GM12878 (cell line): ENCODE measurements around the gene ADH6. TPM values are rescaled to one million over a fixed set of nuclear protein-coding genes. Genes with fewer than 3 reads are reported as not detected.

Experiments
- ATAC-seq: fragments of 200-7000 bp; cut with Tn5 transposase; 3 replicates; pipeline ENCODE4 v1.9.1; 2020; ENCODE audit warnings: mild to moderate bottlenecking, moderate library complexity
- BruUV-seq: library from RNA; stranded (reverse); fragments of 400-500 nt; replicated peaks from 2 replicates; lab custom pipeline; 2021; lab: Mats Ljungman, UMichigan
- CTCF ChIA-PET: fragments of 300-600 bp; sonication (Branson Sonifier 250); formaldehyde crosslinking; extraction: SDS; loops from one replicate; lab custom pipeline; 2021; ENCODE audit warnings: inconsistent platforms; lab: Yijun Ruan, JAX
- POLR2A ChIA-PET: fragments of 350-600 bp; formaldehyde crosslinking; extraction: SDS; loops from one replicate; lab custom pipeline; 2021; ENCODE audit warnings: inconsistent platforms; lab: Charles Lee
- RAD21 ChIA-PET: fragments of 300-600 bp; sonication (Branson Sonifier 250); formaldehyde crosslinking; loops from one replicate; lab custom pipeline; 2023; ENCODE audit warnings: antibody characterized with exemption; ENCODE audit not compliant: unreplicated experiment; lab: Charles Lee
- SMC1A ChIA-PET: fragments of 300-600 bp; sonication (Branson Sonifier 250); formaldehyde crosslinking; loops from one replicate; lab custom pipeline; 2023; ENCODE audit not compliant: unreplicated experiment, uncharacterized antibody; lab: Charles Lee
- DNase-seq: peaks from one replicate; pipeline ENCODE4 v3.0.0-alpha.2; 2011; ENCODE audit warnings: low read depth, low spot score
- FAIRE-seq: peaks from 3 replicates; lab custom pipeline; 2011; peaks lifted over from hg19 to GRCh38; lab: Jason Lieb, UNC
- H2AFZ ChIP-seq: 2 replicates; pipeline ENCODE4 v1.6.0; 2011; ENCODE audit warnings: low read depth, low read length, control low read depth; ENCODE audit not compliant: control insufficient read depth
- H3K27ac ChIP-seq: 2 replicates; pipeline ENCODE4 v1.5.1; 2011; ENCODE audit warnings: control low read depth; ENCODE audit not compliant: control insufficient read depth, insufficient read depth
- H3K27me3 ChIP-seq, 2 experiments: replicated peaks in 1 of 2; 2 replicates each; pipeline versions ENCODE4 v1.6.0 to v1.6.1; 2011; ENCODE audit warnings: low read length in 1 of 2; ENCODE audit not compliant: control insufficient read depth in 2 of 2, insufficient read depth in 2 of 2
- H3K36me3 ChIP-seq, 2 experiments: 2 replicates each; pipeline ENCODE4 v1.5.1; 2011; ENCODE audit warnings: low read length in 1 of 2; ENCODE audit not compliant: control insufficient read depth in 2 of 2, insufficient read depth in 2 of 2
- H3K4me1 ChIP-seq: 2 replicates; pipeline ENCODE4 v1.6.1; 2011; ENCODE audit warnings: mild to moderate bottlenecking, low read length, moderate library complexity, mixed read lengths; ENCODE audit not compliant: control insufficient read depth, insufficient read depth
- H3K4me2 ChIP-seq: 2 replicates; pipeline ENCODE4 v1.6.0; 2011; ENCODE audit warnings: control low read depth; ENCODE audit not compliant: control insufficient read depth, insufficient read depth
- H3K4me3 ChIP-seq: fragments of 200-600 bp; sonication (generic); 2 replicates; pipeline ENCODE4 v1.5.1; 2016
- H3K79me2 ChIP-seq: 2 replicates; pipeline ENCODE4 v1.6.0; 2011; ENCODE audit warnings: low read length; ENCODE audit not compliant: control insufficient read depth, insufficient read depth
- H3K9ac ChIP-seq: 2 replicates; pipeline ENCODE4 v1.8.0; 2011; ENCODE audit warnings: low read length, control low read depth, mixed read lengths; ENCODE audit not compliant: control insufficient read depth, insufficient read depth
- H3K9me3 ChIP-seq: replicated peaks from 3 replicates; pipeline ENCODE4 v1.5.1; 2011; ENCODE audit warnings: mild to moderate bottlenecking, low read length; ENCODE audit not compliant: control insufficient read depth, insufficient read depth
- H4K20me1 ChIP-seq: 2 replicates; pipeline ENCODE4 v1.6.0; 2011; ENCODE audit not compliant: control insufficient read depth, insufficient read depth
- ATF7 ChIP-seq: fragments of 450-650 bp; IDR thresholded peaks from 2 replicates; pipeline ENCODE4 v1.6.1; 2016; ENCODE audit warnings: low read depth, mild to moderate bottlenecking
- BACH1 ChIP-seq: fragments of 450-650 bp; IDR thresholded peaks from 2 replicates; pipeline ENCODE4 v1.6.1; 2017; ENCODE audit warnings: mild to moderate bottlenecking, borderline replicate concordance
- ESRRA ChIP-seq: IDR thresholded peaks from 2 replicates; pipeline ENCODE4 v1.6.1; 2012; ENCODE audit warnings: mild to moderate bottlenecking, low read length, improper control_type of control experiment
- HDGF ChIP-seq: fragments of 450-650 bp; IDR thresholded peaks from 2 replicates; pipeline ENCODE4 v1.6.1; 2016; ENCODE audit warnings: antibody characterized with exemption
- JUNB ChIP-seq: IDR thresholded peaks from 2 replicates; pipeline ENCODE4 v1.6.1; 2016; ENCODE audit warnings: antibody characterized with exemption, mild to moderate bottlenecking
- KDM1A ChIP-seq: fragments of 200-600 bp; sonication (generic); IDR thresholded peaks from 2 replicates; pipeline ENCODE4 v1.6.1; 2016; ENCODE audit warnings: borderline replicate concordance
- NFYA ChIP-seq: IDR thresholded peaks from 2 replicates; pipeline ENCODE4 v1.6.1; 2011; ENCODE audit warnings: low read depth, mild to moderate bottlenecking, low read length, improper control_type of control experiment, borderline replicate concordance
- SMAD1 ChIP-seq: fragments of 450-650 bp; IDR thresholded peaks from 2 replicates; pipeline ENCODE4 v1.6.1; 2018; ENCODE audit warnings: mild to moderate bottlenecking, low read depth; ENCODE audit not compliant: partially characterized antibody
- TCF7 ChIP-seq: IDR thresholded peaks from 2 replicates; pipeline ENCODE4 v1.6.1; 2014; ENCODE audit warnings: antibody characterized with exemption, borderline replicate concordance
- ZNF274 ChIP-seq: IDR thresholded peaks from one replicate; pipeline ENCODE4 v1.8.0; 2011; ENCODE audit not compliant: insufficient read length, insufficient read depth
- WGBS: methylation state at CpG from one replicate; pipeline ENCODE4 v1.1.6; 2016; ENCODE audit warnings: low lambda C conversion rate; ENCODE audit not compliant: insufficient replicate concordance, insufficient coverage; ENCODE audit errors: missing lambda C conversion rate; 5-methylcytosine and 5-hydroxymethylcytosine counted together
- in situ Hi-C: fragments of 300-500 bp; cut with MboI; formaldehyde crosslinking; loops from 9 replicates; pipeline ENCODE4 v1.14.3; 2018; ENCODE audit warnings: mixed read lengths
- intact Hi-C: fragments of 100-400 bp; cut with micrococcal nuclease; formaldehyde crosslinking; loops from one replicate; pipeline ENCODE4 v1.14.2; 2022; ENCODE audit not compliant: unreplicated experiment
- polyA plus RNA-seq, 11 experiments: library from polyadenylated mRNA; depleted of rRNA in 4 of 11; unstranded in 6 of 11; stranded (reverse) in 5 of 11; fragments of >200 nt; fragmentation: Nextera tagmentation in 4 of 11; fragmentation: Illumina TruSeq in 1 of 11; extraction: Ambion mirVana in 4 of 11; extraction: Trizol in 1 of 11; gene quantifications; 1 replicate in 1 of 11; 2 replicates in 10 of 11; pipeline versions ENCODE4 v1.2.1 to v1.2.3, GENCODE V29; 2011 to 2016; ENCODE audit warnings: inconsistent platforms in 2 of 11, missing spikeins in 2 of 11, low read depth in 1 of 11
- total RNA-seq, 4 experiments: library from RNA; depleted of rRNA in 3 of 4; stranded (reverse); fragments of >200 nt in 3 of 4; fragmentation: Illumina TruSeq in 1 of 4; extraction: Trizol in 1 of 4; gene quantifications; 2 replicates each; pipeline versions ENCODE4 v1.2.1 to v1.2.3, GENCODE V29; 2013 to 2021
- TF ChIP-seq, protein P1 (sequence below): fragments of 450-650 bp; IDR thresholded peaks from 2 replicates; pipeline ENCODE4 v1.6.1; 2016; ENCODE audit warnings: mild to moderate bottlenecking
- TF ChIP-seq, protein P2 (sequence below): IDR thresholded peaks from 2 replicates; pipeline ENCODE4 v1.6.1; 2012; ENCODE audit warnings: low read length, inconsistent platforms
- TF ChIP-seq, protein P3 (sequence below): IDR thresholded peaks from 2 replicates; pipeline ENCODE4 v1.6.1; 2012; ENCODE audit warnings: low read depth, low read length, improper control_type of control experiment
- TF ChIP-seq, protein P4 (sequence below): fragments of 450-650 bp; IDR thresholded peaks from 2 replicates; pipeline ENCODE4 v1.6.1; 2017; ENCODE audit warnings: mild to moderate bottlenecking

The ADH6 gene
- total and polyA plus RNA-seq, 10 of the 15 experiments (the other 5 are each of a cell fraction or from before 2014, with no cell fraction given) = 0.03 to 0.16 TPM; not detected in 8

DNA sequence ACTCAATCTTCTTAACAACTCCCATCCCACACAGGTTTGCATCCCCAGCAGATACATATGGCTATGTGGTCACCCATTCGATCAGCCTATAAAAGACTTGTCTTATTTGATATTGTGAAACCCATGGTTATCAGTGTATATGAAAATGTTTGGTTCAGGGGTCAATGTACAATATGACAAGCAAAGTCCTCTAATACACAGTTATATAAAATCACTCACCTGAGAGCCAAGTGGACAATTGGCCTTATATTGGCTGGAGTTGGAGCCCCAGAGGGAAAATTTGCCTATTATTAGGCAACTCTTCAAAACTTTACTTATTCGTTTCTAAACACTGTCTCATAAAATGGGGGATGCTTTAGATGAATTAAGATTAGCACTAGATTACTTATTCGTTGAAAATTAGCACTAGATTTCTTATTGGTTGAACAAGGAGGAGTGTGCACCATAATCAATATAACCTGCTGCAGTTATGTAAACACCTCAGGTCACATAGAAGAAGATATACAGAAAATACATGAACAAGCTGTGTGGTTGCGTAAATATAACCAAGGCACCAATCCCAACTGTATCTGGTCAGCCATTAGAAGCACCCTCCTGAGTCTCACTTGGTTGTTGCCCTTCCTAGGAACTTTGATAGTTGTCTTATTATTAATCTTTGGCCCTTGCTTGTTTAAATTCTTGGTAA, 64.2 kb downstream of the ADH6 start:
- 33% methylated on average over 4 of the region's 4 CpGs for WGBS
- H2AFZ ChIP-seq = no peak overlapping the region
- H3K9me3 ChIP-seq = no peaks in the 10 kb centered on the region
- ChIA-PET SMC1A (interaction anchor here (0.8 kb wide), 2 partner anchors 10 to 251 kb away, joined by 3 read pairs; partner anchors contain the start of gene ADH4), RAD21 (no interaction called here), CTCF (no interaction called here), POLR2A (no interaction called here)
- intact Hi-C loops = no loop called here
- H3K4me3 ChIP-seq = no peak overlapping the region
- H3K36me3 ChIP-seq = no peaks in the 10 kb centered on the region
- DNase-seq (no peak), FAIRE-seq (no peak), ATAC-seq (no peak)
- in situ Hi-C loops = no loop called here
- H3K4me2 ChIP-seq = no peak overlapping the region
- H3K27me3 ChIP-seq = no peaks in the 10 kb centered on the region
- no peaks in the 10 kb centered on the region for H4K20me1 ChIP-seq
- no peak overlapping the region for H3K9ac ChIP-seq
- no TSS peak for BruUV-seq
- H3K4me1 ChIP-seq = no peaks in the 10 kb centered on the region
- H3K27ac ChIP-seq = no peak overlapping the region
- TF ChIP-seq HDGF (no peak), KDM1A (no peak), TCF7 (no peak), ZNF274 (no peak), ESRRA (no peak), JUNB (no peak), NFYA (no peak), BACH1 (no peak), ATF7 (no peak), SMAD1 (no peak)
- TF ChIP-seq, protein P1, sequence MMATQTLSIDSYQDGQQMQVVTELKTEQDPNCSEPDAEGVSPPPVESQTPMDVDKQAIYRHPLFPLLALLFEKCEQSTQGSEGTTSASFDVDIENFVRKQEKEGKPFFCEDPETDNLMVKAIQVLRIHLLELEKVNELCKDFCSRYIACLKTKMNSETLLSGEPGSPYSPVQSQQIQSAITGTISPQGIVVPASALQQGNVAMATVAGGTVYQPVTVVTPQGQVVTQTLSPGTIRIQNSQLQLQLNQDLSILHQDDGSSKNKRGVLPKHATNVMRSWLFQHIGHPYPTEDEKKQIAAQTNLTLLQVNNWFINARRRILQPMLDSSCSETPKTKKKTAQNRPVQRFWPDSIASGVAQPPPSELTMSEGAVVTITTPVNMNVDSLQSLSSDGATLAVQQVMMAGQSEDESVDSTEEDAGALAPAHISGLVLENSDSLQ = no peak
- TF ChIP-seq, protein P2, sequence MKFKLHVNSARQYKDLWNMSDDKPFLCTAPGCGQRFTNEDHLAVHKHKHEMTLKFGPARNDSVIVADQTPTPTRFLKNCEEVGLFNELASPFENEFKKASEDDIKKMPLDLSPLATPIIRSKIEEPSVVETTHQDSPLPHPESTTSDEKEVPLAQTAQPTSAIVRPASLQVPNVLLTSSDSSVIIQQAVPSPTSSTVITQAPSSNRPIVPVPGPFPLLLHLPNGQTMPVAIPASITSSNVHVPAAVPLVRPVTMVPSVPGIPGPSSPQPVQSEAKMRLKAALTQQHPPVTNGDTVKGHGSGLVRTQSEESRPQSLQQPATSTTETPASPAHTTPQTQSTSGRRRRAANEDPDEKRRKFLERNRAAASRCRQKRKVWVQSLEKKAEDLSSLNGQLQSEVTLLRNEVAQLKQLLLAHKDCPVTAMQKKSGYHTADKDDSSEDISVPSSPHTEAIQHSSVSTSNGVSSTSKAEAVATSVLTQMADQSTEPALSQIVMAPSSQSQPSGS = no peak
- TF ChIP-seq, protein P3, sequence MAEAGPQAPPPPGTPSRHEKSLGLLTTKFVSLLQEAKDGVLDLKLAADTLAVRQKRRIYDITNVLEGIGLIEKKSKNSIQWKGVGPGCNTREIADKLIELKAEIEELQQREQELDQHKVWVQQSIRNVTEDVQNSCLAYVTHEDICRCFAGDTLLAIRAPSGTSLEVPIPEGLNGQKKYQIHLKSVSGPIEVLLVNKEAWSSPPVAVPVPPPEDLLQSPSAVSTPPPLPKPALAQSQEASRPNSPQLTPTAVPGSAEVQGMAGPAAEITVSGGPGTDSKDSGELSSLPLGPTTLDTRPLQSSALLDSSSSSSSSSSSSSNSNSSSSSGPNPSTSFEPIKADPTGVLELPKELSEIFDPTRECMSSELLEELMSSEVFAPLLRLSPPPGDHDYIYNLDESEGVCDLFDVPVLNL = no peak
- TF ChIP-seq, protein P4, sequence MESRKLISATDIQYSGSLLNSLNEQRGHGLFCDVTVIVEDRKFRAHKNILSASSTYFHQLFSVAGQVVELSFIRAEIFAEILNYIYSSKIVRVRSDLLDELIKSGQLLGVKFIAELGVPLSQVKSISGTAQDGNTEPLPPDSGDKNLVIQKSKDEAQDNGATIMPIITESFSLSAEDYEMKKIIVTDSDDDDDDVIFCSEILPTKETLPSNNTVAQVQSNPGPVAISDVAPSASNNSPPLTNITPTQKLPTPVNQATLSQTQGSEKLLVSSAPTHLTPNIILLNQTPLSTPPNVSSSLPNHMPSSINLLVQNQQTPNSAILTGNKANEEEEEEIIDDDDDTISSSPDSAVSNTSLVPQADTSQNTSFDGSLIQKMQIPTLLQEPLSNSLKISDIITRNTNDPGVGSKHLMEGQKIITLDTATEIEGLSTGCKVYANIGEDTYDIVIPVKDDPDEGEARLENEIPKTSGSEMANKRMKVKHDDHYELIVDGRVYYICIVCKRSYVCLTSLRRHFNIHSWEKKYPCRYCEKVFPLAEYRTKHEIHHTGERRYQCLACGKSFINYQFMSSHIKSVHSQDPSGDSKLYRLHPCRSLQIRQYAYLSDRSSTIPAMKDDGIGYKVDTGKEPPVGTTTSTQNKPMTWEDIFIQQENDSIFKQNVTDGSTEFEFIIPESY = no peak
- no peaks in the 10 kb centered on the region for H3K79me2 ChIP-seq
